ENCODE measurements around the gene LEFTY2. TPM values are rescaled to one million over a fixed set of nuclear protein-coding genes. Genes with fewer than 3 reads are reported as not detected.

Gene LEFTY2
- total and polyA plus RNA-seq, 9 of the 15 experiments (the other 6 are each of a cell fraction or from before 2014, with no cell fraction given): 0.04 to 0.14 TPM; not detected in 7

GRCh38 chr1:225918280-225918679, 22.7 kb downstream of the LEFTY2 start:
- peaks cover 27% of the 10 kb centered on the region for H3K79me2 ChIP-seq (ENCODE audit: control insufficient read depth, insufficient read depth, low read length)
- DNase-seq (ENCODE audit: extremely low read depth in 1 of 4, low spot score in 3 of 4) (no peak), ATAC-seq (peak; percentile 3; the same call in 1 of the 3 replicates), FAIRE-seq (no peak)
- H3K9me1 ChIP-seq (ENCODE audit: control insufficient read depth, insufficient read depth, low read length): no peaks in the 10 kb centered on the region
- no peaks in the 10 kb centered on the region for H3K27me3 ChIP-seq (ENCODE audit: control insufficient read depth in 2 of 2, insufficient read depth in 2 of 2, low read length in 2 of 2)
- no peaks in the 10 kb centered on the region for H3K9me3 ChIP-seq (replicated peaks; ENCODE audit: control insufficient read depth, insufficient read depth, low read depth, low read length)
- POLR2A ChIA-PET: interaction anchor here (1.3 to 1.4 kb wide), 2 partner anchors 13 to 26 kb away, joined by 3 to 6 read pairs; no protein-coding TSS in a partner anchor
- CTCF ChIA-PET (ENCODE audit: low intra/inter-chr PET ratio): no interaction called here
- no peak overlapping the region for H2AFZ ChIP-seq (ENCODE audit: low read depth, low read length)
- no peak overlapping the region for H3K27ac ChIP-seq (ENCODE audit: extremely low read depth, low read depth, low read length)
- WGBS (ENCODE audit: insufficient coverage, low coverage, missing lambda C conversion rate): 79% methylated on average over 4 of the region's 4 CpGs
- in situ Hi-C loops (cut with MboI) (no loop called here), intact Hi-C loops (cut with micrococcal nuclease) (no loop called here)
- H3K4me1 ChIP-seq (replicated peaks in 1 of 2; ENCODE audit: control insufficient read depth in 2 of 2, insufficient read depth in 2 of 2, low read length in 2 of 2): peaks cover 14 to 30% of the 10 kb centered on the region in 2 experiments
- no peaks in the 10 kb centered on the region for H4K20me1 ChIP-seq (replicated peaks; ENCODE audit: control insufficient read depth, insufficient read depth, low read length)
- no peak overlapping the region for H3K4me2 ChIP-seq (ENCODE audit: insufficient read depth, low read length)
- TF ChIP-seq POLR2AphosphoS2 (IDR thresholded peaks at IDR 0.05; ENCODE audit: low read length) (peak; percentile 65; the same call in 1 of the 2 replicates), BRF1 (IDR thresholded peaks at IDR 0.05; ENCODE audit: borderline replicate concordance, extremely low read depth, insufficient read length) (no peak), POLR2B (IDR thresholded peaks at IDR 0.05; ENCODE audit: low read depth, partially characterized antibody) (no peak), ZEB2 (IDR thresholded peaks at IDR 0.05) (no peak), ARID4B (CRISPR knock-in tag; IDR thresholded peaks at IDR 0.05) (no peak)
- BruUV-seq (replicated peaks): no TSS peak
- H3K36me3 ChIP-seq (ENCODE audit: control insufficient read depth, insufficient read depth, low read length): peaks cover 61% of the 10 kb centered on the region
- H3K9ac ChIP-seq (ENCODE audit: insufficient read depth in 1 of 2, low read depth in 2 of 2, low read length in 2 of 2): no peak overlapping the region
- no peak overlapping the region for H3K4me3 ChIP-seq
